HepG2 (cell line): ENCODE results near the gene STIP1. TPM values are rescaled to one million over a fixed set of nuclear protein-coding genes. Genes with fewer than 3 reads are reported as not detected.
A peak's percentile ranks its signal among the peaks of the same experiment; 100 is the strongest.

ENCODE experiments used
- AGO1 ChIP-seq: fragments of 200-400 bp; formaldehyde crosslinking; IDR thresholded peaks from 2 replicates; pipeline ENCODE4 v1.6.1; 2017; ENCODE audit warnings: mild to moderate bottlenecking, low read depth, low read length, moderate library complexity; ENCODE audit not compliant: poor library complexity, severe bottlenecking
- ARID3A ChIP-seq: IDR thresholded peaks from 2 replicates; pipeline ENCODE4 v1.6.1; 2012; ENCODE audit warnings: low read depth, low read length, improper control_type of control experiment
- CHD4 ChIP-seq: fragments of 200-600 bp; sonication (generic); IDR thresholded peaks from 2 replicates; pipeline ENCODE4 v1.7.0; 2017; ENCODE audit warnings: mild to moderate bottlenecking, low read length, borderline replicate concordance
- IKZF4 ChIP-seq: sonication (generic); formaldehyde crosslinking; IDR thresholded peaks from 2 replicates; pipeline ENCODE4 v1.5.1; 2020; ENCODE audit warnings: borderline replicate concordance, mild to moderate bottlenecking, low read depth, missing genetic modification reagents; ENCODE audit errors: not compliant biosample characterization
- KDM5A ChIP-seq: fragments of 200-600 bp; sonication (generic); IDR thresholded peaks from 2 replicates; pipeline ENCODE4 v1.7.0; 2018; ENCODE audit warnings: antibody characterized with exemption, mild to moderate bottlenecking, low read length, borderline replicate concordance
- POLR2A ChIP-seq, 2 experiments: IDR thresholded peaks; 2 replicates each; pipeline ENCODE4 v1.6.1; 2011; ENCODE audit warnings: low read depth in 2 of 2, low read length in 2 of 2, mild to moderate bottlenecking in 1 of 2, moderate library complexity in 1 of 2; ENCODE audit not compliant: insufficient read depth in 1 of 2
- RXRB ChIP-seq: IDR thresholded peaks from 2 replicates; pipeline ENCODE4 v1.6.1; 2016; ENCODE audit warnings: borderline replicate concordance, missing genetic modification reagents, missing compliant biosample characterization
- SP2 ChIP-seq: sonication (generic); formaldehyde crosslinking; IDR thresholded peaks from 2 replicates; pipeline ENCODE4 v1.5.1; 2020; ENCODE audit warnings: mild to moderate bottlenecking, missing genetic modification reagents
- SRY ChIP-seq: sonication (generic); formaldehyde crosslinking; IDR thresholded peaks from 2 replicates; pipeline ENCODE4 v1.8.0; 2022; ENCODE audit warnings: mild to moderate bottlenecking, missing genetic modification reagents
- SUZ12 ChIP-seq: fragments of 150-350 bp; IDR thresholded peaks from 2 replicates; pipeline ENCODE4 v1.6.1; 2014; ENCODE audit warnings: low read depth, low read length
- THAP9 ChIP-seq: sonication (generic); formaldehyde crosslinking; IDR thresholded peaks from 2 replicates; pipeline ENCODE4; 2020; ENCODE audit warnings: missing genetic modification reagents, mild to moderate bottlenecking, borderline replicate concordance
- ZNF746 ChIP-seq: sonication (generic); formaldehyde crosslinking; IDR thresholded peaks from 2 replicates; pipeline ENCODE4 v1.8.0; 2022; ENCODE audit warnings: mild to moderate bottlenecking, missing genetic modification reagents
- ZNF770 ChIP-seq: sonication (generic); formaldehyde crosslinking; IDR thresholded peaks from 2 replicates; pipeline ENCODE4 v1.5.0; 2020; ENCODE audit warnings: mild to moderate bottlenecking, missing genetic modification reagents
- ZNF850 ChIP-seq: sonication (generic); formaldehyde crosslinking; conservative IDR thresholded peaks from 2 replicates; pipeline ENCODE4 v1.9.0; 2021; ENCODE audit warnings: mild to moderate bottlenecking, missing genetic modification reagents
- polyA plus RNA-seq, 8 experiments: library from polyadenylated mRNA; depleted of rRNA in 3 of 8; stranded (reverse) in 7 of 8; unstranded in 1 of 8; fragments of >200 nt; fragmentation: Illumina TruSeq in 4 of 8; extraction: Trizol in 4 of 8; gene quantifications; 2 replicates each; pipeline versions ENCODE4 v1.2.1 to v1.2.3, GENCODE V29; 2011 to 2016; ENCODE audit warnings: low read depth in 4 of 8, missing spikeins in 1 of 8, mixed read lengths in 1 of 8; ENCODE audit not compliant: insufficient read depth in 1 of 8
- total RNA-seq, 5 experiments: library from RNA; depleted of rRNA; stranded (reverse); fragments of >200 nt; fragmentation: Illumina TruSeq; extraction: Trizol; gene quantifications; 2 replicates each; pipeline ENCODE4 v1.2.3, GENCODE V29; 2016; ENCODE audit warnings: low read depth in 1 of 5
- TF ChIP-seq, protein P1 (sequence below): IDR thresholded peaks from 2 replicates; pipeline ENCODE4 v1.6.1; 2012; ENCODE audit warnings: inconsistent platforms
- TF ChIP-seq, protein P2 (sequence below): sonication (generic); formaldehyde crosslinking; IDR thresholded peaks from 2 replicates; pipeline ENCODE4 v1.4.0; 2020; ENCODE audit warnings: missing genetic modification reagents, borderline replicate concordance
- TF ChIP-seq, protein P3 (sequence below): sonication (generic); formaldehyde crosslinking; IDR thresholded peaks from 2 replicates; pipeline ENCODE4 v1.5.1; 2020; ENCODE audit warnings: mild to moderate bottlenecking, moderate library complexity, missing genetic modification reagents

Gene STIP1
- total and polyA plus RNA-seq, 2 of the 13 experiments (the other 11 are each of a cell fraction or from before 2014, with no cell fraction given): 81.1 to 217 TPM

- TF ChIP-seq THAP9 (CRISPR knock-in tag) (no peak), SP2 (CRISPR knock-in tag) (no peak), ARID3A (no peak), ZNF850 (no peak), SRY (CRISPR knock-in tag) (no peak), ZNF770 (peak; percentile 40; the same call in 1 of the 2 replicates), ZNF746 (CRISPR knock-in tag) (no peak), IKZF4 (CRISPR knock-in tag) (no peak), SUZ12 (no peak), CHD4 (no peak), POLR2A (IDR thresholded peaks at IDR 0.05; ENCODE audit: insufficient read depth in 1 of 2, low read depth in 2 of 2, low read length in 2 of 2) (no peak), KDM5A (no peak), RXRB (CRISPR knock-in tag) (no peak), AGO1 (no peak)
- TF ChIP-seq, protein P1, sequence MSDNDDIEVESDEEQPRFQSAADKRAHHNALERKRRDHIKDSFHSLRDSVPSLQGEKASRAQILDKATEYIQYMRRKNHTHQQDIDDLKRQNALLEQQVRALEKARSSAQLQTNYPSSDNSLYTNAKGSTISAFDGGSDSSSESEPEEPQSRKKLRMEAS: 0 out of 2 replicates have a peak, but pooled peaks have one; percentile 30
- TF ChIP-seq, protein P2, sequence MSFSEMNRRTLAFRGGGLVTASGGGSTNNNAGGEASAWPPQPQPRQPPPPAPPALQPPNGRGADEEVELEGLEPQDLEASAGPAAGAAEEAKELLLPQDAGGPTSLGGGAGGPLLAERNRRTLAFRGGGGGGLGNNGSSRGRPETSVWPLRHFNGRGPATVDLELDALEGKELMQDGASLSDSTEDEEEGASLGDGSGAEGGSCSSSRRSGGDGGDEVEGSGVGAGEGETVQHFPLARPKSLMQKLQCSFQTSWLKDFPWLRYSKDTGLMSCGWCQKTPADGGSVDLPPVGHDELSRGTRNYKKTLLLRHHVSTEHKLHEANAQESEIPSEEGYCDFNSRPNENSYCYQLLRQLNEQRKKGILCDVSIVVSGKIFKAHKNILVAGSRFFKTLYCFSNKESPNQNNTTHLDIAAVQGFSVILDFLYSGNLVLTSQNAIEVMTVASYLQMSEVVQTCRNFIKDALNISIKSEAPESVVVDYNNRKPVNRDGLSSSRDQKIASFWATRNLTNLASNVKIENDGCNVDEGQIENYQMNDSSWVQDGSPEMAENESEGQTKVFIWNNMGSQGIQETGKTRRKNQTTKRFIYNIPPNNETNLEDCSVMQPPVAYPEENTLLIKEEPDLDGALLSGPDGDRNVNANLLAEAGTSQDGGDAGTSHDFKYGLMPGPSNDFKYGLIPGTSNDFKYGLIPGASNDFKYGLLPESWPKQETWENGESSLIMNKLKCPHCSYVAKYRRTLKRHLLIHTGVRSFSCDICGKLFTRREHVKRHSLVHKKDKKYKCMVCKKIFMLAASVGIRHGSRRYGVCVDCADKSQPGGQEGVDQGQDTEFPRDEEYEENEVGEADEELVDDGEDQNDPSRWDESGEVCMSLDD (CRISPR knock-in tag): no peak
- TF ChIP-seq, protein P3, sequence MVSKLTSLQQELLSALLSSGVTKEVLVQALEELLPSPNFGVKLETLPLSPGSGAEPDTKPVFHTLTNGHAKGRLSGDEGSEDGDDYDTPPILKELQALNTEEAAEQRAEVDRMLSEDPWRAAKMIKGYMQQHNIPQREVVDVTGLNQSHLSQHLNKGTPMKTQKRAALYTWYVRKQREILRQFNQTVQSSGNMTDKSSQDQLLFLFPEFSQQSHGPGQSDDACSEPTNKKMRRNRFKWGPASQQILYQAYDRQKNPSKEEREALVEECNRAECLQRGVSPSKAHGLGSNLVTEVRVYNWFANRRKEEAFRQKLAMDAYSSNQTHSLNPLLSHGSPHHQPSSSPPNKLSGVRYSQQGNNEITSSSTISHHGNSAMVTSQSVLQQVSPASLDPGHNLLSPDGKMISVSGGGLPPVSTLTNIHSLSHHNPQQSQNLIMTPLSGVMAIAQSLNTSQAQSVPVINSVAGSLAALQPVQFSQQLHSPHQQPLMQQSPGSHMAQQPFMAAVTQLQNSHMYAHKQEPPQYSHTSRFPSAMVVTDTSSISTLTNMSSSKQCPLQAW (CRISPR knock-in tag): no peak
These were observed 29.5 kb upstream of the STIP1 start (continued) for GRCh38 chr11:64156235-64157011.
